Neuronal stem cell (in vitro differentiated cells): Measurements from ENCODE around the gene ODAD2.
A peak's percentile ranks its signal among the peaks of the same experiment; 100 is the strongest.
"Not testable (repeated sequence)": the region's sequence is repeated elsewhere in the genome, so short reads cannot be mapped to it uniquely, and the experiment has no call there.

Experiments
- DNase-seq: peaks from one replicate; pipeline ENCODE4 v3.0.0-alpha.2; 2013; ENCODE audit warnings: low spot score
- H2AFZ ChIP-seq: one replicate; pipeline ENCODE4 v1.6.1; 2013; ENCODE audit warnings: mild to moderate bottlenecking, low read length, inconsistent platforms
- H2AK5ac ChIP-seq: 2 replicates; pipeline ENCODE4 v1.6.1; 2013; ENCODE audit warnings: low read depth, mild to moderate bottlenecking, inconsistent platforms, low read length, moderate library complexity, mixed read lengths
- H2BK120ac ChIP-seq: 2 replicates; pipeline ENCODE4 v1.6.1; 2013; ENCODE audit warnings: low read depth, mild to moderate bottlenecking, inconsistent platforms, low read length, moderate library complexity, mixed read lengths
- H2BK12ac ChIP-seq: one replicate; pipeline ENCODE4 v1.6.1; 2013; ENCODE audit warnings: low read length, inconsistent platforms
- H2BK15ac ChIP-seq: 2 replicates; pipeline ENCODE4 v1.6.1; 2013; ENCODE audit warnings: mild to moderate bottlenecking, low read length, inconsistent platforms, mixed read lengths
- H2BK5ac ChIP-seq: one replicate; pipeline ENCODE4 v1.6.1; 2013; ENCODE audit warnings: inconsistent platforms, mild to moderate bottlenecking, low read length, moderate library complexity
- H3K14ac ChIP-seq: one replicate; pipeline ENCODE4 v1.6.1; 2013; ENCODE audit warnings: low read length, inconsistent platforms
- H3K18ac ChIP-seq: 2 replicates; pipeline ENCODE4 v1.6.1; 2013; ENCODE audit warnings: low read length, inconsistent platforms
- H3K23ac ChIP-seq: 2 replicates; pipeline ENCODE4 v1.6.1; 2013; ENCODE audit warnings: low read depth, mild to moderate bottlenecking, mixed read lengths, low read length, inconsistent platforms; ENCODE audit not compliant: poor library complexity
- H3K27ac ChIP-seq: replicated peaks from 3 replicates; pipeline ENCODE4 v1.5.1; 2013; ENCODE audit warnings: low read length, inconsistent platforms
- H3K27me3 ChIP-seq, 3 experiments: 2 replicates each; pipeline ENCODE4 v1.6.1; 2013; ENCODE audit warnings: low read length in 3 of 3, mild to moderate bottlenecking in 2 of 3, inconsistent platforms in 1 of 3, low read depth in 1 of 3, mixed read lengths in 1 of 3, moderate library complexity in 1 of 3; ENCODE audit not compliant: control insufficient read depth in 3 of 3, insufficient read depth in 3 of 3
- H3K36me3 ChIP-seq, 2 donors: replicated peaks in 1 of 2; 2 replicates each; pipeline ENCODE4 v1.6.1; 2013; ENCODE audit warnings: low read length in 2 of 2; ENCODE audit not compliant: control insufficient read depth in 2 of 2, insufficient read depth in 2 of 2
- H3K4ac ChIP-seq: 2 replicates; pipeline ENCODE4 v1.6.1; 2013; ENCODE audit warnings: inconsistent platforms, mild to moderate bottlenecking, low read length, moderate library complexity
- H3K4me1 ChIP-seq, 2 donors: 1 replicate in 1 of 2; 2 replicates in 1 of 2; pipeline ENCODE4 v1.6.1; 2013; ENCODE audit warnings: low read length in 2 of 2, low read depth in 1 of 2; ENCODE audit not compliant: control insufficient read depth in 2 of 2, insufficient read depth in 1 of 2
- H3K4me2 ChIP-seq: one replicate; pipeline ENCODE4 v1.6.1; 2013; ENCODE audit warnings: mild to moderate bottlenecking, low read length, inconsistent platforms; ENCODE audit not compliant: insufficient read depth, poor library complexity, severe bottlenecking
- H3K4me3 ChIP-seq, 2 donors: 2 replicates each; pipeline ENCODE4 v1.5.1; 2013; ENCODE audit warnings: low read length in 2 of 2, mild to moderate bottlenecking in 2 of 2, inconsistent platforms in 1 of 2, moderate library complexity in 1 of 2
- H3K79me1 ChIP-seq: one replicate; pipeline ENCODE4 v1.6.1; 2013; ENCODE audit warnings: low read depth, mild to moderate bottlenecking, inconsistent platforms, low read length, moderate library complexity
- H3K9ac ChIP-seq: one replicate; pipeline ENCODE4 v1.6.1; 2013; ENCODE audit warnings: mild to moderate bottlenecking, low read depth, low read length, inconsistent platforms; ENCODE audit not compliant: poor library complexity
- H3K9me3 ChIP-seq, 2 donors: replicated peaks in 1 of 2; 2 replicates each; pipeline versions ENCODE3 to v1.6.1; 2013; ENCODE audit warnings: low read length in 2 of 2, mild to moderate bottlenecking in 2 of 2, inconsistent platforms in 1 of 2, low read depth in 1 of 2, mixed read lengths in 1 of 2, moderate library complexity in 1 of 2; ENCODE audit not compliant: control insufficient read depth in 2 of 2, insufficient read depth in 1 of 2
- H4K8ac ChIP-seq: one replicate; pipeline ENCODE4 v1.6.1; 2013; ENCODE audit warnings: low read depth, mild to moderate bottlenecking, inconsistent platforms, low read length, moderate library complexity
- H4K91ac ChIP-seq: one replicate; pipeline ENCODE4 v1.6.1; 2013; ENCODE audit warnings: low read length, low read depth, mild to moderate bottlenecking, inconsistent platforms; ENCODE audit not compliant: poor library complexity
- WGBS, 2 donors: extraction: QIAGEN DNeasy Blood & Tissue Kit; methylation state at CpG; one replicate each; pipeline ENCODE4 v1.1.7; 2013; ENCODE audit warnings: missing lambda C conversion rate in 2 of 2, mixed read lengths in 1 of 2; ENCODE audit not compliant: insufficient read length in 2 of 2, insufficient replicate concordance in 1 of 2; ENCODE audit errors: extremely low coverage in 2 of 2; 5-methylcytosine and 5-hydroxymethylcytosine counted together

Gene ODAD2

DNA sequence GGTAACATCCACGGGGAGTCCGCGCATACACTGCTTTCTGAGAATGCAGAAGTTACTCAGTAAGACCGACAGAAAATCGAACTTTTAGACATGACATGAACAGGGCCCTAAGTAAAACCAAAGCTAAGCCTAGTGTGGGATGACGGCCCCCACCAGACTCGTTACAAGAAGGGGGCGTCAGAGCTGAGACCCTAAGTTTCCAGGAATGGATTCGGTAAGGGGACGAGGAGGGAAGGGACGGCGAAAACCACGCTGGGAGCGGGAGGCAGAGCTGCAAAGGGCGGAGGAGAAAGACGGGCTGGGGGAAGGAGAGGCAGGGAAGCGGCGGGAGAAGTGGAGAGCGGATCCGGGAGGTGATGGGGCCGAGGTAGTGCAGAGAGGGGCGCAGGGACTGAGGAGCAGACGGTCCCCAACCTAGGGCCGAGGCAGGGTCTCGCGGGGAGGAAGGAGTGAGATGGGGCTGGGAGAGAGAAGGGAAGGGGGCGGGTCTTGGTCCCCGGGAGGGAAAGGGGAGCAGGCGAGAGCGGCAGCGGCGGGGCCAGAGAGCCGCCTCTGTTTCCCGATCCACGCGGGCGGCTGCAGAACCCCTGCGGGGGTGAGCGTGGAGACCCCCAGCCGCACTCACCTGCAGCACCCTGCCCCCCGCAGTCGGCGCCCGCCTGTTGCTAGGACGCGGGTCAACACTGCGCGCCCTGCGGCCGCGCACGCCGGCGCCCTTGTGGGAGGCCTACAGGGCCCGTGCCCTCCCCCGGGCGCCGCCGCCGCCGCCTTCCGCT, 513 bp downstream of the ODAD2 start:
- DNase-seq = peak; percentile 46
- Histone ChIP-seq H3K27ac (peak overlapping the region; percentile 50), H3K4ac (no peak overlapping the region), H2AFZ (peak overlapping the region; percentile 94), H2AK5ac (no peak overlapping the region), H4K8ac (peak overlapping the region; percentile 96), H3K4me3 (peak overlapping the region; percentile 61 to 82), H3K27me3 (peaks cover 0 to under 1% (median 0%) of the 10 kb centered on the region in 3 experiments), H2BK15ac (peak overlapping the region; percentile 99), H3K23ac (peak overlapping the region; percentile 70), H3K9me3 (no peaks in the 10 kb centered on the region), H3K9ac (peak overlapping the region; percentile 98), H2BK12ac (peak overlapping the region; percentile 90), H3K79me1 (no peaks in the 10 kb centered on the region), H4K91ac (no peak overlapping the region), H3K36me3 (peaks cover 0 to 6% of the 10 kb centered on the region in 2 donors), H2BK120ac (peak overlapping the region; percentile 99), H3K14ac (peak overlapping the region; percentile 71), H2BK5ac (peak overlapping the region; percentile 89), H3K18ac (peak overlapping the region; percentile 99), H3K4me1 (peaks cover 1 to 19% of the 10 kb centered on the region in 2 donors), H3K4me2 (peak overlapping the region; percentile 78)
- no CpG with 5 or more reads among the region's 62 CpGs for WGBS, 2 donors

DNA sequence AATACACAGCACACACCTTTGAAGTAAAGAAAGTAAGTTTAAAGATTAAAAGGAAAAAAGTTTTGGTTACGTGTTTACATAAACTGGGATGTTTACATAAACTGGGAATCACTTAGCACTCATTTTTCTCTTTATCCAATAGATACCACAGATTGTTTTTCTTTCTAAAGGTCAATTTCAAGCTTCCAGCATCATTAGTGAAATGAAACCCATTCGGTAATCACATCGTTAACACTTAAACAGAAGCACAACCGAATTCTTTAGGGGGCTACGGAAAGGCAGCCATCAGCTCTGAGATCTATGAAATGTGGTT, 1.1 kb downstream of the ODAD2 start:
- Histone ChIP-seq H3K36me3 (peaks cover 0 to 6% of the 10 kb centered on the region in 2 donors), H2AK5ac (no peak overlapping the region), H3K9ac (no peak overlapping the region), H4K8ac (no peak overlapping the region), H3K4ac (no peak overlapping the region), H3K14ac (no peak overlapping the region), H2BK120ac (no peak overlapping the region), H2BK12ac (no peak overlapping the region), H3K23ac (no peak overlapping the region), H3K18ac (no peak overlapping the region), H2BK15ac (no peak overlapping the region), H3K27me3 (no peaks in the 10 kb centered on the region), H3K79me1 (no peaks in the 10 kb centered on the region), H3K4me3 (peak overlapping the region; percentile 61 to 82), H3K27ac (no peak overlapping the region), H4K91ac (no peak overlapping the region), H3K9me3 (no peaks in the 10 kb centered on the region), H2BK5ac (no peak overlapping the region), H2AFZ (peak overlapping the region; percentile 94), H3K4me1 (peaks cover 1 to 19% of the 10 kb centered on the region in 2 donors), H3K4me2 (peak overlapping the region; percentile 78)
- 100% methylated on average over 1 of the region's 5 CpGs; no CpG with 5 or more reads in 1 of the 2 donors for WGBS, 2 donors
- DNase-seq = no peak

DNA sequence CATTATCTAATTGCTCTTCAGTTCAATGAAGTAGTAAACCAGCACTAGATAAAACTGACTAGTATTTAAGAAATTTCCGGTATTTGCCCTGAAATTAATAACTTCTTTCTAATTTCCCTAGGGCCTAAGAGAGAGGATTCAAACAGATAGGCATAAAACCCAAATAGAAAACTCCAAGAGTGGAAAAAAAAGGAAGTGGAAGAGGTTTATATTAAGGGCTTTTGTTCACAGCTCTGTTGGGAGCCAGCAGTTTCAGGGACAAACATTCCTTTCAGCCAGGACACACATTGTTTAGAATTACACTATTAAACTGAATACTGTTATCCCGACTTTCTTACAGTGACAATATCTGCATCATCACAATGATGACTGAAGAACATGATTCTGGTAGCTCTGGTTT, 3.6 kb downstream of the ODAD2 start:
- WGBS, 2 donors = no CpG with 5 or more reads among the region's 2 CpGs
- no peak overlapping the region for H2BK120ac ChIP-seq
- DNase-seq = peak; percentile 11
- no peak overlapping the region for H3K9ac ChIP-seq
- no peak overlapping the region for H3K4ac ChIP-seq
- H3K4me3 ChIP-seq = no peak overlapping the region
- H2BK12ac ChIP-seq = no peak overlapping the region
- H3K18ac ChIP-seq = no peak overlapping the region
- H3K79me1 ChIP-seq = no peaks in the 10 kb centered on the region
- H2AK5ac ChIP-seq = no peak overlapping the region
- no peak overlapping the region for H3K14ac ChIP-seq
- no peaks in the 10 kb centered on the region for H3K27me3 ChIP-seq
- peaks cover 1 to 19% of the 10 kb centered on the region in 2 donors for H3K4me1 ChIP-seq
- no peak overlapping the region for H3K27ac ChIP-seq
- peaks cover 0 to 6% of the 10 kb centered on the region in 2 donors for H3K36me3 ChIP-seq
- no peak overlapping the region for H4K8ac ChIP-seq
- no peak overlapping the region for H2AFZ ChIP-seq
- H2BK5ac ChIP-seq = no peak overlapping the region
- H3K4me2 ChIP-seq = no peak overlapping the region
- H2BK15ac ChIP-seq = no peak overlapping the region
- H3K9me3 ChIP-seq = no peaks in the 10 kb centered on the region
- no peak overlapping the region for H4K91ac ChIP-seq
- H3K23ac ChIP-seq = no peak overlapping the region

DNA sequence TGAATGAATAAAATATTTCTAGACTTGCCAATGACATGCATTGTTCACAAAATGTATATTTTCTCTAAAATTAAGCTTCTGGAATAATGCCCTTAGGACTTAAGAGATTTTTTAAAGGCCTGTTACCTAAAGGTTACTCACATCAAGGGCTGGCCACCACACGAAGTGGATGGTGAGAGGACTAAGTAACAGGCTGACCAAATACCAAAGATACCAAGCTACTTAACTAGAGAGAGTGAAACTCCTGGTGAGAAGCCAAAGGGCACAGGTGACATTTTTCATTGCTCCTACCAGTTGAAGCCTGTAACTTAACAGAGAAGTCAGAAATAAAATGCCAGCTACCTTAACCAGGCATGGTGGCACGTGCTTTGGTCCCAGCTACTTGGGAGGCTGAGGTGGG, 9.5 kb downstream of the ODAD2 start:
- H3K4ac ChIP-seq, H4K8ac ChIP-seq, H3K27ac ChIP-seq, H3K23ac ChIP-seq, H2BK12ac ChIP-seq, H3K36me3 ChIP-seq, H3K4me1 ChIP-seq, H3K9me3 ChIP-seq, H2BK5ac ChIP-seq, H3K79me1 ChIP-seq, H3K4me2 ChIP-seq, DNase-seq, H3K4me3 ChIP-seq, H2BK120ac ChIP-seq, H2BK15ac ChIP-seq, H3K9ac ChIP-seq, H2AFZ ChIP-seq, H4K91ac ChIP-seq, H3K14ac ChIP-seq, H3K18ac ChIP-seq, H3K27me3 ChIP-seq, H2AK5ac ChIP-seq: not testable (repeated sequence)
- WGBS, 2 donors = no CpG with 5 or more reads among the region's 2 CpGs
